A549 (cell line): ENCODE results near the gene CAMTA1. TPM values are rescaled to one million over a fixed set of nuclear protein-coding genes. Genes with fewer than 3 reads are reported as not detected.

Experiments used
- ATAC-seq, 2 experiments: fragments of 200-7000 bp in 1 of 2; fragments of >200 bp in 1 of 2; cut with Nextera tagmentation in 1 of 2; cut with Tn5 transposase in 1 of 2; 3 replicates each; pipeline versions ENCODE4 v1.8.0 to v1.9.1; 2018 to 2020; ENCODE audit warnings: mild to moderate bottlenecking in 1 of 2, moderate library complexity in 1 of 2
- CTCF ChIA-PET: fragments of 300-600 bp; sonication (Branson Sonifier 250); formaldehyde crosslinking; extraction: SDS; loops from one replicate; lab custom pipeline; 2021; ENCODE audit warnings: antibody characterized with exemption, inconsistent platforms; lab: Yijun Ruan, JAX
- POLR2A ChIA-PET: fragments of 350-600 bp; formaldehyde crosslinking; extraction: SDS; loops from one replicate; lab custom pipeline; 2021; ENCODE audit warnings: antibody characterized with exemption, inconsistent platforms; lab: Yijun Ruan, JAX
- DNase-seq, 2 experiments: peaks; one replicate each; pipeline versions ENCODE4 v3.0.0 to v3.0.0-alpha.2; 2011 to 2016; ENCODE audit warnings: low read depth in 1 of 2, low spot score in 1 of 2
- FAIRE-seq: peaks from 2 replicates; lab custom pipeline; 2011; peaks lifted over from hg19 to GRCh38; lab: Jason Lieb, UNC
- H3K27ac ChIP-seq, 2 experiments: fragments of >200 bp; sonication (Bioruptor Twin); formaldehyde crosslinking; 3 replicates each; pipeline ENCODE4 v1.5.1; 2016 to 2017
- H3K4me1 ChIP-seq: fragments of >200 bp; sonication (Bioruptor Twin); formaldehyde crosslinking; 3 replicates; pipeline ENCODE4 v1.6.1; 2016
- H3K4me2 ChIP-seq: fragments of >200 bp; sonication (Bioruptor Twin); formaldehyde crosslinking; 3 replicates; pipeline ENCODE4 v1.6.1; 2016
- H3K4me3 ChIP-seq: fragments of >200 bp; sonication (Bioruptor Twin); formaldehyde crosslinking; 3 replicates; pipeline ENCODE4 v1.5.1; 2016
- H3K9me3 ChIP-seq: fragments of >200 bp; sonication (Bioruptor Twin); formaldehyde crosslinking; 3 replicates; pipeline ENCODE4 v1.6.1; 2016
- BHLHE40 ChIP-seq: IDR thresholded peaks from 2 replicates; pipeline ENCODE4 v1.6.1; 2012; ENCODE audit warnings: low read depth, low read length, inconsistent platforms
- CBX2 ChIP-seq: fragments of 200-600 bp; sonication (generic); IDR thresholded peaks from 2 replicates; pipeline ENCODE4 v1.6.1; 2016; ENCODE audit warnings: low read depth, mild to moderate bottlenecking, borderline replicate concordance
- CHD2 ChIP-seq: fragments of 150-350 bp; IDR thresholded peaks from 2 replicates; pipeline ENCODE4 v1.6.1; 2014; ENCODE audit warnings: low read length; ENCODE audit not compliant: partially characterized antibody
- CHD4 ChIP-seq: fragments of 200-600 bp; sonication (generic); IDR thresholded peaks from 2 replicates; pipeline ENCODE4 v1.6.1; 2016; ENCODE audit warnings: antibody characterized with exemption, mild to moderate bottlenecking, borderline replicate concordance
- GATA3 ChIP-seq: IDR thresholded peaks from 2 replicates; pipeline ENCODE4 v1.6.1; 2012; ENCODE audit warnings: borderline replicate concordance
- HEYL ChIP-seq: fragments of 250-450 bp; sonication (Bioruptor Pico); IDR thresholded peaks from 2 replicates; pipeline ENCODE4 v1.8.0; 2021; ENCODE audit warnings: mild to moderate bottlenecking, moderate library complexity
- HMGXB4 ChIP-seq: fragments of 250-450 bp; sonication (Bioruptor Pico); IDR thresholded peaks from 2 replicates; pipeline ENCODE4 v1.5.0; 2021; ENCODE audit warnings: mild to moderate bottlenecking, moderate library complexity, borderline replicate concordance
- HOXB13 ChIP-seq: fragments of 250-450 bp; sonication (Bioruptor Pico); IDR thresholded peaks from 2 replicates; pipeline ENCODE4 v1.5.0; 2020; ENCODE audit warnings: low read depth, mild to moderate bottlenecking, moderate library complexity
- HOXB5 ChIP-seq: fragments of 250-450 bp; sonication (Bioruptor Pico); IDR thresholded peaks from 2 replicates; pipeline ENCODE4 v1.5.0; 2020; ENCODE audit warnings: mild to moderate bottlenecking, moderate library complexity
- JUNB ChIP-seq: fragments of >200 bp; sonication (Bioruptor Twin); formaldehyde crosslinking; IDR thresholded peaks from 2 replicates; pipeline ENCODE4 v1.6.1; 2016
- KDM5A ChIP-seq: fragments of 200-600 bp; sonication (generic); IDR thresholded peaks from 2 replicates; pipeline ENCODE4 v1.6.1; 2016; ENCODE audit warnings: antibody characterized with exemption, mild to moderate bottlenecking
- MAFK ChIP-seq: fragments of 450-650 bp; IDR thresholded peaks from 2 replicates; pipeline ENCODE4 v1.6.1; 2014; ENCODE audit not compliant: partially characterized antibody
- MAX ChIP-seq: IDR thresholded peaks from 2 replicates; pipeline ENCODE4 v1.6.1; 2012
- MAZ ChIP-seq: fragments of 150-350 bp; IDR thresholded peaks from 2 replicates; pipeline ENCODE4 v1.6.1; 2014; ENCODE audit warnings: antibody characterized with exemption, low read depth, low read length, borderline replicate concordance
- NFE2L2 ChIP-seq: fragments of 150-350 bp; conservative IDR thresholded peaks from 2 replicates; pipeline ENCODE4 v1.6.1; 2014; ENCODE audit warnings: low read length
- NPAS2 ChIP-seq: fragments of 250-450 bp; sonication (Bioruptor Pico); IDR thresholded peaks from 2 replicates; pipeline ENCODE4 v1.8.0; 2022; ENCODE audit warnings: mild to moderate bottlenecking, moderate library complexity, borderline replicate concordance
- SMC3 ChIP-seq: fragments of >200 bp; sonication (Bioruptor Twin); formaldehyde crosslinking; IDR thresholded peaks from 3 replicates; pipeline ENCODE4 v1.6.1; 2018; ENCODE audit warnings: inconsistent platforms
- TFCP2L1 ChIP-seq: fragments of 250-450 bp; sonication (Bioruptor Pico); IDR thresholded peaks from 2 replicates; pipeline ENCODE4 v1.5.0; 2021; ENCODE audit warnings: mild to moderate bottlenecking
- ZC3H11A ChIP-seq: fragments of 450-650 bp; IDR thresholded peaks from 2 replicates; pipeline ENCODE4 v1.6.1; 2014; ENCODE audit warnings: antibody characterized with exemption, mild to moderate bottlenecking
- ZNF302 ChIP-seq: fragments of 250-450 bp; sonication (Bioruptor Pico); IDR thresholded peaks from 2 replicates; pipeline ENCODE4 v1.9.0; 2021; ENCODE audit warnings: inconsistent platforms, mild to moderate bottlenecking, moderate library complexity
- ZSCAN20 ChIP-seq: fragments of 250-450 bp; sonication (Bioruptor Pico); IDR thresholded peaks from 2 replicates; pipeline ENCODE4 v1.8.0; 2022; ENCODE audit warnings: mild to moderate bottlenecking, moderate library complexity
- WGBS: methylation state at CpG from one replicate; pipeline ENCODE4 v1.1.6; 2017; ENCODE audit errors: missing lambda C conversion rate; 5-methylcytosine and 5-hydroxymethylcytosine counted together
- polyA plus RNA-seq, 4 experiments: library from polyadenylated mRNA; depleted of rRNA in 3 of 4; stranded (reverse); fragments of >200 nt; fragmentation: RNase III in 1 of 4; extraction: RNeasy Plus Mini Kit Qiagen cat#74134 plus additional on column Dnase treatment in 1 of 4; gene quantifications; 2 replicates in 3 of 4; 3 replicates in 1 of 4; pipeline ENCODE4 v1.2.3, GENCODE V29; 2011 to 2017

The CAMTA1 gene
- polyA plus RNA-seq, 2 of the 4 experiments (the other 2 are of a cell fraction), result 58.8 to 75.0 TPM

DNA sequence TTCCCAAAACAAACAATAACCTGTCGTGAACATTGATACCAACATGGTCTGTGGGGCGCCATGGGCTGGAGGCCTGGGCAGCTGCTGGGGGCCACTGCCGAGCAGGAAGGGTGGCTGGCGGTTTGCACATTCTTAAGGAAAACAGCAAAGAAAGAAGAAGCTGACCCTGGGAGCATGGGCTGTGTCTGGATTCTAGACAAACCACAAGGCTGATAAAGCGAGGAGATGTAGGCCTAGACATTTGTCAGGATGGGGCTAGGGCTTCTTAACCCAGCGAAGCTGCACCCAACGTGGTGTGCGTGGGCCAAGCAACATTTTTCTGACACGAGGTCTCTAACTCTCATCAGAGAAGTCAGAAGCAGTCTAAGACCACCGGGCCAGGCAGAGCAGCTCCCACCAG lies 663.7 kb downstream of the CAMTA1 start (continued):
- no peak for TF ChIP-seq CHD2
- TF ChIP-seq GATA3, result no peak
- no peak for TF ChIP-seq ZSCAN20
- TF ChIP-seq ZNF302 (CRISPR knock-in tag), result no peak
- no peak for TF ChIP-seq HMGXB4
- no peak for TF ChIP-seq HEYL (CRISPR knock-in tag)

GRCh38 chr1:7449750-7450149 lies 664.5 kb downstream of the CAMTA1 start:
- Histone ChIP-seq H3K4me3 (no peak overlapping the region), H3K4me2 (no peak overlapping the region), H3K9me3 (no peaks in the 10 kb centered on the region), H3K27ac (peak overlapping the region in 1 of 2 experiments; percentile 24; a peak in 1 of 6 replicates), H3K4me1 (no peaks in the 10 kb centered on the region)
- CTCF ChIA-PET, result interaction anchor here (1.5 kb wide), 1 partner anchor 407 kb away, joined by 3 read pairs; no protein-coding TSS in a partner anchor
- POLR2A ChIA-PET, result no interaction called here
- 86% methylated on average over 7 of the region's 7 CpGs for WGBS
- FAIRE-seq (no peak), ATAC-seq (no peak), DNase-seq (no peak)
- TF ChIP-seq CHD4 (no peak), ZC3H11A (no peak), MAX (no peak), CHD2 (no peak), MAFK (no peak), NFE2L2 (no peak), MAZ (no peak), NPAS2 (CRISPR knock-in tag) (no peak), HOXB13 (no peak), TFCP2L1 (CRISPR knock-in tag) (no peak)

GRCh38 chr1:7450838-7451237 lies 665.6 kb downstream of the CAMTA1 start:
- FAIRE-seq, result no peak
- no peak overlapping the region for H3K4me3 ChIP-seq
- ATAC-seq, result no peak
- H3K27ac ChIP-seq, result peak overlapping the region in 1 of 2 experiments; percentile 53; a peak in 1 of 6 replicates
- TF ChIP-seq CBX2 (no peak), SMC3 (no peak), HOXB5 (CRISPR knock-in tag) (no peak), TFCP2L1 (CRISPR knock-in tag) (no peak), NPAS2 (CRISPR knock-in tag) (no peak), BHLHE40 (no peak), HOXB13 (no peak), KDM5A (no peak)
- DNase-seq, result no peak
- H3K4me2 ChIP-seq, result no peak overlapping the region
- ChIA-PET POLR2A (no interaction called here), CTCF (interaction anchor here (1.2 to 1.5 kb wide), 2 partner anchors 13 to 408 kb away, joined by 3 read pairs; no protein-coding TSS in a partner anchor)
- no peaks in the 10 kb centered on the region for H3K9me3 ChIP-seq
- 80% methylated on average over 3 of the region's 5 CpGs for WGBS
- H3K4me1 ChIP-seq, result no peaks in the 10 kb centered on the region

- ChIA-PET CTCF (interaction anchor here (1.1 to 1.8 kb wide), 3 partner anchors 16 to 194 kb away, joined by 3 to 6 read pairs (median 4); no protein-coding TSS in a partner anchor), POLR2A (no interaction called here)
- DNase-seq (no peak), FAIRE-seq (no peak), ATAC-seq (no peak)
- Histone ChIP-seq H3K27ac (peak overlapping the region in 1 of 2 experiments; percentile 76; a peak in 3 of 6 replicates), H3K4me2 (no peak overlapping the region), H3K4me1 (no peaks in the 10 kb centered on the region), H3K4me3 (no peak overlapping the region), H3K9me3 (no peaks in the 10 kb centered on the region)
- 93% methylated on average over 5 of the region's 6 CpGs for WGBS
- TF ChIP-seq HEYL (CRISPR knock-in tag), result no peak
- no peak for TF ChIP-seq JUNB
Observed at GRCh38 chr1:7453038-7453437, 667.8 kb downstream of the CAMTA1 start.
